Measurements from ENCODE around the gene APBA1. TPM values are rescaled to one million over a fixed set of nuclear protein-coding genes. Genes with fewer than 3 reads are reported as not detected.

The APBA1 gene
- total RNA-seq, 4 donors from 2014 or later: 3.6 to 11.7 (median 8.0) TPM

GRCh38 chr9:69583645-69584234, 88.4 kb downstream of the APBA1 start:
- no peaks in the 10 kb centered on the region for H3K27me3 ChIP-seq
- TF ChIP-seq CTCF (IDR thresholded peaks at IDR 0.05) (no peak), POLR2A (IDR thresholded peaks at IDR 0.05) (no peak)
- H3K27ac ChIP-seq: no peak overlapping the region
- no peaks in the 10 kb centered on the region for H3K9me3 ChIP-seq
- H3K4me1 ChIP-seq: no peaks in the 10 kb centered on the region
- intact Hi-C loops (cut with DNase I; ENCODE audit: low total_unique reads): no loop called here
- H3K4me3 ChIP-seq: no peak overlapping the region
- H3K36me3 ChIP-seq: no peaks in the 10 kb centered on the region
- DNase-seq: no peak

DNA sequence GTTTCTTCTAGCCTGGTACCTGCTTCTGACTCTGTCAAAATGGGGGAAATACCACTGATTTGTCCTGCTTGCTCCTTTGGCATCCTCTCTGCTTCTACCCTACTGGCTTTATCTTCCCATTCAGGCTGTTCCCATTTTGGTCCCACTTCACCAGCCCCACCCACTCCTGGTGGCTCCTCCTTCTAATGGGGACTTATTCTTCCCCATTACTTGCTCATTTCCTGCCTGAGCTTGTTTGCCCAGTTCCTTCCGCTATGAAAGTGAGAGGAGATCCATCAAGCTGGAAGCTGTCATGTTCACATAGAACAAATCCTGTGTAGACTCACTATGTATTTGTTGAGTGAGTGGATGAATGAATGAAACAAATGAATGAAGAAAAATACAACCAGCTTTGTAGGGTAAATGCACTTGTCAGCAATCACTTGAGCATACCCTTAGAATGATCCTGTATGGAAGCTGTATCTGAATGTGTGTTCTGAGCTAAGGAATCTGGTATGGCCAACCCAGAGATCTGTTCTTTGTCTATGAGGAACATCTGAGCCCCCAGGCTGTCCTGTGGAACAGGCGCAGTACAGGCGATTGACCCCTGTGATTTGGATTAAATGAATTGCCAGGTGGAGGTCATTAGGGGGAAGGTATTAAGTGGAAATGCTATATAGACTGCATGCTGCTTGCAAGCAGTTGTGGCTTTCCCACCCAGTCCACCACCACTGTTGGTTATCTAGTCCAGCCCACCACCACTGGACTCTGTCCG, 89.5 kb downstream of the APBA1 start:
- no peaks in the 10 kb centered on the region for H3K27me3 ChIP-seq
- intact Hi-C loops (cut with DNase I; ENCODE audit: low total_unique reads): no loop called here
- no peaks in the 10 kb centered on the region for H3K9me3 ChIP-seq
- H3K27ac ChIP-seq: no peak overlapping the region
- H3K4me3 ChIP-seq: no peak overlapping the region
- no peaks in the 10 kb centered on the region for H3K4me1 ChIP-seq
- no peak for DNase-seq
- TF ChIP-seq POLR2A (IDR thresholded peaks at IDR 0.05): no peak
- TF ChIP-seq CTCF (IDR thresholded peaks at IDR 0.05): no peak
- H3K36me3 ChIP-seq: no peaks in the 10 kb centered on the region

DNA sequence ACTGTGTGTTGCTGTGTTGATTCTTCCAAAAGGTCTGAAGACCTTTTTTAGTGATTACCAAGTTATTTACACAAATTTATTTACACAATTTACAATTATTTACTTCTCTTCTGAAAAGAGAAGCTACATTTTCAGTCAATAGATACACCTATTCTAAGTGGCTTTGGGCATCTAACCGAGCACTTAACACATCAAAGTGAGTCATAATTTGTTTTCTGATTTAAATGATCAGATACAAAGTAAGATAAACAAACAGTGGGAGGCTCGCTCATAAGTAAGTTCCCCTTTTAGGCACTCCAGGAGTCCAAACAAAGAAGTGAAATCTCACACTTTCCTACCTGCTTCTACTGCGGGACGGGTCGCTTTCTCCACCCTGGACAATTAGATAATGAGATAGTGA, 90.2 kb downstream of the APBA1 start:
- H3K27me3 ChIP-seq: no peaks in the 10 kb centered on the region
- no peaks in the 10 kb centered on the region for H3K4me1 ChIP-seq
- H3K4me3 ChIP-seq: no peak overlapping the region
- no peaks in the 10 kb centered on the region for H3K36me3 ChIP-seq
- no peak for DNase-seq
- intact Hi-C loops (cut with DNase I; ENCODE audit: low total_unique reads): no loop called here
- H3K9me3 ChIP-seq: no peaks in the 10 kb centered on the region
- H3K27ac ChIP-seq: no peak overlapping the region
- no peak for TF ChIP-seq CTCF (IDR thresholded peaks at IDR 0.05)
- no peak for TF ChIP-seq POLR2A (IDR thresholded peaks at IDR 0.05)

DNA sequence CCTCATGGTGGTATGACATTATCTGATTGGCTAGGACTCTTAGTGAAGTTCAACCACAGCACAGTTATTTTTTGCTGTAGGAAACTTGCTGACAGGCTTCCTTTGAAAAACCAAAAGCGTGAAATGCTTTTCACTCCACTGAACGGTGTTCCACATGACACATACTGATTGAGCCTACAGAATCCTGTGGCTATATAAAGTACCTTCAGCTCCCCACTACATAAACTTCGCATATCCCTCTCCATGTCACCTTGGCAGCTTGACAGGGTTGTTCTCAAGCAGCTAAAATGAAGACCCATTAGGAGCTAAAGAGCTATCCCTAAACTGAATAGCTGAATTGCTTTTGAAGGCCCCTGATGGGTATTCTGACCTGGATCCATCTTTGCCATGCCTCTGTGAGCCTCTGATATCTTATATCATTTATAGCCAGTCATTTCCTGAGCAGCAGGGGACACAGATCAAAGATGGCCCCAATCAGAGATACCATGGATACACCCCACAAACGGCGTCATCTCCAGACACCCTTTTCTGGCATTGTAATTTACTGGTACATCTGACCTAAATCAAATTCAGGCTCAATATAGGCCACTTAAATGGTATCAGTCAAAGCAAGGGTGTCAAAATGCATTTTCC, 91.5 kb downstream of the APBA1 start:
- no peaks in the 10 kb centered on the region for H3K4me1 ChIP-seq
- H3K9me3 ChIP-seq: no peaks in the 10 kb centered on the region
- intact Hi-C loops (cut with DNase I; ENCODE audit: low total_unique reads): no loop called here
- H3K27me3 ChIP-seq: no peaks in the 10 kb centered on the region
- DNase-seq: no peak
- no peak for TF ChIP-seq POLR2A (IDR thresholded peaks at IDR 0.05)
- TF ChIP-seq CTCF (IDR thresholded peaks at IDR 0.05): no peak
- no peaks in the 10 kb centered on the region for H3K36me3 ChIP-seq
- no peak overlapping the region for H3K4me3 ChIP-seq
- no peak overlapping the region for H3K27ac ChIP-seq
